LNCAP (cell line): ENCODE data around the gene MYL11.

Source experiments
- TF ChIP-seq, protein P1 (sequence below): fragments of 450-650 bp; IDR thresholded peaks from 2 replicates; pipeline ENCODE4 v1.5.1; 2017; ENCODE audit warnings: mild to moderate bottlenecking

Gene MYL11

GRCh38 chr16:30349675-30350074, 24.9 kb upstream of the MYL11 start:
- TF ChIP-seq, protein P1, sequence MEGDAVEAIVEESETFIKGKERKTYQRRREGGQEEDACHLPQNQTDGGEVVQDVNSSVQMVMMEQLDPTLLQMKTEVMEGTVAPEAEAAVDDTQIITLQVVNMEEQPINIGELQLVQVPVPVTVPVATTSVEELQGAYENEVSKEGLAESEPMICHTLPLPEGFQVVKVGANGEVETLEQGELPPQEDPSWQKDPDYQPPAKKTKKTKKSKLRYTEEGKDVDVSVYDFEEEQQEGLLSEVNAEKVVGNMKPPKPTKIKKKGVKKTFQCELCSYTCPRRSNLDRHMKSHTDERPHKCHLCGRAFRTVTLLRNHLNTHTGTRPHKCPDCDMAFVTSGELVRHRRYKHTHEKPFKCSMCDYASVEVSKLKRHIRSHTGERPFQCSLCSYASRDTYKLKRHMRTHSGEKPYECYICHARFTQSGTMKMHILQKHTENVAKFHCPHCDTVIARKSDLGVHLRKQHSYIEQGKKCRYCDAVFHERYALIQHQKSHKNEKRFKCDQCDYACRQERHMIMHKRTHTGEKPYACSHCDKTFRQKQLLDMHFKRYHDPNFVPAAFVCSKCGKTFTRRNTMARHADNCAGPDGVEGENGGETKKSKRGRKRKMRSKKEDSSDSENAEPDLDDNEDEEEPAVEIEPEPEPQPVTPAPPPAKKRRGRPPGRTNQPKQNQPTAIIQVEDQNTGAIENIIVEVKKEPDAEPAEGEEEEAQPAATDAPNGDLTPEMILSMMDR, result no peak

DNA sequence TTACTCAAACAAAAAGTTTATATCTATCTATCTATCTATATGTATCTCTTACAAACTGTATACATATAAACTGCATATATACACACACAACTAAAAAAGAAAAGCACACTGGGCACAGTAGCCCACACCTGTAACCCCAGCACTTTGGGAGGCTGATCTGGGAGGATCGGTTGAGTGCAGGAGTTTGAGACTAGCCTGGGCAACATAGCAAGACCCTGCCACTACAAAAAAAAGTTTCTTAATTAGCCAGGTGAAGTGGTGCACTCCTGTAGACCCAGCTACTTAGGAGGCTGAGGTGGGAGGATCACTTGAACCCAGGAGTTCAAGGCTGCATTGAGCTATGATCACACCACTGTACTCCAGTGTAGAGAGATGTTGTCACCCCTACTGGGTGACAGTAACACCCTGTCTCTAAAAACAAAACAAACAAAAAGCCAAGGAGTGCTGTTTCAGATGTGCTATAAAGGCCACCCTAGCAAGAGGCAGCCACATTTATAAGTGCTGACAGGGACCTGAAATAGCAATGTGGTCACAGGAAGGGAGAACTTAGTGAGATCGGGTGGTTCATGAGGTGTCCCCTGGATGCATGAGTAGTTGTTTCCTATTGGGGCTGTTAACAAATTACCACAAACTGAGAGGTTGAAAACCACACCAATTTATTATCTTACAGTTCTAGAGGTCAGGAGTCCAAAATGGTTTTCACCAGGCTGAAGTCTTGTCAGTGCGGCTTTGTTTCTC, 24.3 kb upstream of the MYL11 start:
- TF ChIP-seq, protein P1, result no peak

DNA sequence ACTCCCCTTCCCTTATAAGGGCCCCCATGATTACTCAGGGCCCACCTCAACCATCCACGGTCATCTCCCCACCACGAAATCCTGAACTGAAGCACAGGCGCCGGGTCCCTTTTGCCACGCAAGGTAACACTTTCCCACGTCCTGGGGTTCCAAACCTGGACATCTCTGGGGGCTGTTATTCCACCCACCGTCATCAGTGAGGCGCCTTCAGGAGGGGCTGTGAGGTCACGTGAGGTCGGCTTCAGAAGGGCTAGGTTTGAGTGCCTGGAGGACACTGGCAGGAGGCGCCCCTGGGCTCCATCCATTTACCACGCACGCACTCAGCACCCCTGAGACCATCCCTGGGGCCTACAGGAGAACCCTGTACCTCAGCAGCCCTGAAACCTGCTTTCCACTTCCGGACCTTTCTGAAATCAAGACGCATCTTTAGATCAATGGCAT, 23.6 kb upstream of the MYL11 start:
- TF ChIP-seq, protein P1, result no peak

- TF ChIP-seq, protein P1, result no peak
Measured at GRCh38 chr16:30351586-30352419, 22.8 kb upstream of the MYL11 start.

- TF ChIP-seq, protein P1, result no peak
Measured at GRCh38 chr16:30352488-30353401, 21.9 kb upstream of the MYL11 start.

GRCh38 chr16:30353438-30354129, 21.0 kb upstream of the MYL11 start:
- TF ChIP-seq, protein P1, result no peak
